Tibial artery (tissue), 4 donors: ENCODE measurements around the gene ST8SIA5.

Source experiments
- DNase-seq, 2 donors: peaks; one replicate each; pipeline ENCODE4 v3.0.0-alpha.2; 2019
- H3K27ac ChIP-seq, 2 donors: fragments of 200-600 bp; sonication (generic) in 1 of 2; 1 replicate in 1 of 2; 2 replicates in 1 of 2; pipeline ENCODE4 v1.5.1; 2018 to 2019; ENCODE audit warnings: mild to moderate bottlenecking in 1 of 2
- H3K27me3 ChIP-seq, 2 donors: fragments of 200-600 bp; sonication (generic) in 1 of 2; one replicate each; pipeline versions ENCODE4 v1.5.1 to v1.6.0; 2016 to 2019
- H3K36me3 ChIP-seq, 3 donors: fragments of 200-600 bp; sonication (generic) in 2 of 3; one replicate each; pipeline ENCODE4 v1.5.1; 2016 to 2019; ENCODE audit warnings: mild to moderate bottlenecking in 2 of 3
- H3K4me1 ChIP-seq, 4 donors: fragments of 200-600 bp; sonication (generic) in 2 of 4; 1 replicate in 3 of 4; 2 replicates in 1 of 4; pipeline ENCODE4 v1.5.1; 2016 to 2019
- H3K4me3 ChIP-seq, 2 donors: fragments of 200-600 bp; sonication (generic) in 1 of 2; 1 replicate in 1 of 2; 2 replicates in 1 of 2; pipeline ENCODE4 v1.5.1; 2018 to 2019; ENCODE audit warnings: mild to moderate bottlenecking in 2 of 2
- H3K9me3 ChIP-seq, 3 donors: fragments of 200-600 bp; sonication (generic) in 1 of 3; one replicate each; pipeline ENCODE4 v1.5.1; 2016 to 2019
- CTCF ChIP-seq, 2 experiments: fragments of 200-600 bp in 1 of 2; fragments of 450-650 bp in 1 of 2; IDR thresholded peaks; one replicate each; pipeline ENCODE4 v1.5.1; 2017 to 2019; ENCODE audit warnings: antibody characterized with exemption in 2 of 2, mild to moderate bottlenecking in 1 of 2, moderate library complexity in 1 of 2
- intact Hi-C: fragments of 100-400 bp; cut with DNase I; formaldehyde crosslinking; loops from one replicate; pipeline ENCODE4 v1.15.0; 2023; ENCODE audit warnings: low total_unique reads

The ST8SIA5 gene

DNA sequence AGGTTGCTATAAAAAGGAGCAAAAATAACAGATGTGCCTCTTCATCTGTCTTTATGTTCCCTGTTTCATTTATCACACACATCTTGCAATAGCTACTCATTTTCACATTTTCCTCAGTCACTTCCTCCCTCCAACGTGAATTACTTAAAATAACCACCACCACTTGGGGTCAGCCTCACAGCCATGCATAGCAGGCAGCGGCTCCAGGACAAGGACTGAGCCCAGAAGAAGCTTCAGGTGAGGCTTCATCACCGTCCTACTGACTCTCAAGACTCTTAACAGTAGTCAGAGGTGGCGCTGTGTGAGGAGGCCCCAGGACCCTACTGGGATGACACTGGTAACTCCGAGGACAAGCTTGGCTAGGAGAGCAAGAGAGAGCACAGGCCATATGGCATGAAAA lies 15.5 kb upstream of the ST8SIA5 start:
- H3K4me3 ChIP-seq = no peak overlapping the region
- no peaks in the 10 kb centered on the region for H3K27me3 ChIP-seq
- intact Hi-C loops = no loop called here
- no peaks in the 10 kb centered on the region for H3K9me3 ChIP-seq
- H3K4me1 ChIP-seq = no peaks in the 10 kb centered on the region
- no peak overlapping the region for H3K27ac ChIP-seq
- TF ChIP-seq CTCF (IDR thresholded peaks at IDR 0.05) = no peak
- H3K36me3 ChIP-seq = no peaks in the 10 kb centered on the region
- DNase-seq = no peak

DNA sequence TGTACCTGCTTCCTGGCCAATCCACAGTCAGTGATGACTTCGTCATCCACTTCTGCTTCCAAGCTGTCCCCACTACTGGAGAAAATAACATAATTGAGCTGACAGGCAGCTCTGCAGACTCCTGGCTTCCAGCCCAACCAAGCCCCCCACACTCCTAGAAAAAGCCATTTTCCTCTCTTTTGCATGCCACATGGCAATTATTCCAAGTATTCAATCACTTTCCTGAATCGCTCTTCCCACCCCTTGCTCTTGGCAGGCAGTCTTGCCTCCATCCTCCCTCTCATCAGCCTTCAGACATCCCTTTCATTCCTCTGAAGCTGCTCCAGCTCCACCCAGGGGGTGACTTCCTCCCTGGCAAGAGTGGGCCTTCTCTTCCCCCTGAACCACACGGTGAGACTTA lies 14.3 kb upstream of the ST8SIA5 start:
- no peak overlapping the region for H3K27ac ChIP-seq

DNA sequence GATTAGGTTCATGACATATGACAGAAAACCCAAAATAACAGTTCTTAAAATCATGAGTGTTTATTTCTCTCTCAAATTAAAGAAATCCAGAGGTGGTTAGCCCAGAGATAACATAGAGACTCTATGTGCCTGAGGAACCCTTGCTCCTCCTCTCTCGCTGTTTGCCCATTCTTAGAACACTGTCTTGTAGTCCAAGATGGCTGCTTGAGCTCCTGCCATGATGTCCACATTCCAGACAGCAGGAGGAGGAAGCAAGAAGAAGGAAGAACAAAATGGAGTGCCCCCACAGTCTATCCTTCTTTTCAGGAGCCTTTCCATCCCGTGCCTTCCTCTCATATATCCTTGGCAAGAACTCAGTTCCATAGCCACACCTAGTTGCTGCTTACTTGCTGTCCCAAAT lies 13.9 kb upstream of the ST8SIA5 start:
- Histone ChIP-seq H3K27me3 (no peaks in the 10 kb centered on the region), H3K36me3 (no peaks in the 10 kb centered on the region), H3K4me1 (no peaks in the 10 kb centered on the region), H3K27ac (no peak overlapping the region), H3K4me3 (no peak overlapping the region), H3K9me3 (no peaks in the 10 kb centered on the region)
- no peak for TF ChIP-seq CTCF (IDR thresholded peaks at IDR 0.05)
- DNase-seq = no peak
- intact Hi-C loops = no loop called here

More for the DNA sequence above, 14.3 kb upstream of the ST8SIA5 start:
- Histone ChIP-seq H3K4me1 (no peaks in the 10 kb centered on the region), H3K36me3 (no peaks in the 10 kb centered on the region), H3K9me3 (no peaks in the 10 kb centered on the region), H3K27me3 (no peaks in the 10 kb centered on the region), H3K4me3 (no peak overlapping the region)
- TF ChIP-seq CTCF (IDR thresholded peaks at IDR 0.05) = no peak
- DNase-seq = no peak
- intact Hi-C loops = no loop called here

- intact Hi-C loops = no loop called here
- TF ChIP-seq CTCF (IDR thresholded peaks at IDR 0.05) = no peak
- no peaks in the 10 kb centered on the region for H3K9me3 ChIP-seq
- H3K36me3 ChIP-seq = no peaks in the 10 kb centered on the region
- H3K4me1 ChIP-seq = no peaks in the 10 kb centered on the region
- H3K4me3 ChIP-seq = no peak overlapping the region
- no peak for DNase-seq
- H3K27ac ChIP-seq = no peak overlapping the region
- peaks cover 0 to 7% of the 10 kb centered on the region in 2 donors for H3K27me3 ChIP-seq
Observed at GRCh38 chr18:46768166-46768921, 11.5 kb upstream of the ST8SIA5 start.

DNA sequence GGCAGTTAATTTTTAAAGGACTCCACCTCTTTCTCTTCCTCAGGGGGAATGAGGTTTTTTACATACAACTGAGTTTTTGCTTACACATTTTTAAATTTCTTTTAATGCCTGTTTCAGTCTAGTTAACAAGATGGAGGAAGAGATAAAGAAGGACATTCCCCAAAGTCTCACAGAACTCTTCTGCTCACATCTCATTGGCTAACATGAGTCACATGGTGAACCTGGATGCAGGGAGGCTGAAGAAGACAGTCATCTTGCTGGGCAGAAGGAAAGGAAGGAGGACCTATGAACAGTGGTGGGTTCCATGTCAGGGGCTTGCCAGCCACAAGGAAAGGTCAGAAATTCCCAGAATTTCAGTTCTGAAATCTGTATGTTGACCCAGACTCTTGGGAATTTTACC lies 10.4 kb upstream of the ST8SIA5 start:
- no peak for TF ChIP-seq CTCF (IDR thresholded peaks at IDR 0.05)
- intact Hi-C loops = no loop called here
- H3K27me3 ChIP-seq = peaks cover 0 to 7% of the 10 kb centered on the region in 2 donors
- H3K4me3 ChIP-seq = no peak overlapping the region
- H3K36me3 ChIP-seq = no peaks in the 10 kb centered on the region
- H3K4me1 ChIP-seq = no peaks in the 10 kb centered on the region
- H3K9me3 ChIP-seq = no peaks in the 10 kb centered on the region
- no peak for DNase-seq
- H3K27ac ChIP-seq = no peak overlapping the region
